NCI-H2227 (cell line): Measurements from ENCODE around the gene LIPG.
A peak's percentile ranks its signal among the peaks of the same experiment; 100 is the strongest.
"Not testable (repeated sequence)": the region's sequence is repeated elsewhere in the genome, so short reads cannot be mapped to it uniquely, and the experiment has no call there.

Experiments used
- DNase-seq: peaks from one replicate; lab custom pipeline; 2025; ENCODE audit not compliant: unreplicated experiment; lab: John Stamatoyannopoulos, UW

Gene LIPG

GRCh38 chr18:49572611-49573345, 10.9 kb downstream of the LIPG start:
- peak; percentile 26 for DNase-seq

- DNase-seq = no peak
Observed at GRCh38 chr18:49573835-49574234, 12.0 kb downstream of the LIPG start.

GRCh38 chr18:49579041-49579440, 17.2 kb downstream of the LIPG start:
- DNase-seq = not testable (repeated sequence)

GRCh38 chr18:49579583-49579982, 17.7 kb downstream of the LIPG start:
- not testable (repeated sequence) for DNase-seq

- no peak for DNase-seq
Observed at GRCh38 chr18:49580279-49580678, 18.4 kb downstream of the LIPG start.

GRCh38 chr18:49581371-49581770, 19.5 kb downstream of the LIPG start:
- no peak for DNase-seq

- no peak for DNase-seq
Observed at GRCh38 chr18:49582579-49582978, 20.7 kb downstream of the LIPG start.

- DNase-seq = no peak
Observed at GRCh38 chr18:49584394-49584793, 22.5 kb downstream of the LIPG start.

GRCh38 chr18:49584951-49585350, 23.1 kb downstream of the LIPG start:
- not testable (repeated sequence) for DNase-seq

DNA sequence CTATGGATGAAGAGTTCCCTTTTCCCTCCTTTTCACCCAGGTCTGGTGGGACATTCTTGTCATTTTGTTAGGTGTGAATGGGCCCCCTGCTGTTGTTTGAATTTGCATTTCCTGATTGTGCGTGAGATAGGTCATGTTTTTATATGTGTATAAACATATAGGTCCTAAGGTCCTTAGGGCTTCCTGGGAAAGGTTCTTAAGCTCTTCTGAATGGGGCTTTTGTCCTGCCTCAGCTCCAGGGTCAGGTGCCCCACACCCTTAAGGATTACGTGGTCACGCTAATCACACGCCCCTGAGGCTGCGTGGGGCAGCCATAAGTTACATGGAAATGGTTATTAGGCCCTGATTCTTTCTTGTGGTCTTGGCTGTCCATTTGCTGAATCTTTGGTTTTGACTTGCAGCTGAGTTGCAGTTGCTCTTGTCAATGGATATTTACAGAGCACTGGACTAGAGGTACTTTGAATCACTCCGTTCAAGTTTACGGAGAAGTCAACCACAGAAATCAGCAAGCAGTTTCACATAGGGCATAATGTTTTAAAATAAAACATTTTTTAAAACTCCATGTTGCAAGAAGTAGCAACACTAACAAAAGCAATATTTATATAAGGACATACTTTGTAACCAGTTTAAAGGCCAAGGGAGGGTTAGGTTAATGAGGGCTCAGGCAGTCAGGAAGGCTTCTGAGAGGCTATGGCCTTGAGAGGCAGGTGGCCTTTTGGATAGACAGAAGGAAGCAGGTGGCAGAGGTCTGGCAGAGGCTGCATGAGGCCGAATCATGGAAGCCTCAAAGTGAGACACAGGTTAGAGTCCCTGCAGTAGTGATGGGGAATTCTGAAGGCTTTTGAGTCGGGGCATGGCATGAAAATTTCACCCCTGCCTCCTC, 24.2 kb downstream of the LIPG start:
- DNase-seq = no peak

GRCh38 chr18:49588171-49588570, 26.3 kb downstream of the LIPG start:
- DNase-seq = no peak

- peak; percentile 34 for DNase-seq
Observed at GRCh38 chr18:49588971-49589370, 27.1 kb downstream of the LIPG start.

- DNase-seq = no peak
Observed at GRCh38 chr18:49590608-49591007, 28.8 kb downstream of the LIPG start.

- DNase-seq = peak; percentile 74
Observed at GRCh38 chr18:49591271-49591670, 29.4 kb downstream of the LIPG start.

GRCh38 chr18:49591775-49592174, 29.9 kb downstream of the LIPG start:
- no peak for DNase-seq

DNA sequence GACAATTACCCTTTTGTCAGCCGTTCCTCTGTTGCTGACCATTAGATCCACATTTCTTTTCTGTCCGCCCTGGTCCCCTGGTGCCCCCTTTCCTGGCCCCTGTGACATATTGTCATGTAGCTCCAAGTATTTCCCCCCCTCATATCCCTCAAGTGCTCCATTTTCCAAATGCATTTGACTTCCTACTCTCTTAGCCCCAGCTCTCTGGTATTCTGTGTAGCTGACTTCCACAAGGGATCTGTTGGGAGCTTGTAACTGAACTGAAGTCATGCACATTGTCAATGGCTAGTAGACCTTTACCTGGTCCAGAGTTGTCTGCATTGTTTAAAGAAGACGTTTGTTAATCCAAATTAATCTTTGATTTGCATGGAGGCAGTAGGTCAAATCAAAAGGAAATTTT, 34.8 kb downstream of the LIPG start:
- DNase-seq = no peak

DNA sequence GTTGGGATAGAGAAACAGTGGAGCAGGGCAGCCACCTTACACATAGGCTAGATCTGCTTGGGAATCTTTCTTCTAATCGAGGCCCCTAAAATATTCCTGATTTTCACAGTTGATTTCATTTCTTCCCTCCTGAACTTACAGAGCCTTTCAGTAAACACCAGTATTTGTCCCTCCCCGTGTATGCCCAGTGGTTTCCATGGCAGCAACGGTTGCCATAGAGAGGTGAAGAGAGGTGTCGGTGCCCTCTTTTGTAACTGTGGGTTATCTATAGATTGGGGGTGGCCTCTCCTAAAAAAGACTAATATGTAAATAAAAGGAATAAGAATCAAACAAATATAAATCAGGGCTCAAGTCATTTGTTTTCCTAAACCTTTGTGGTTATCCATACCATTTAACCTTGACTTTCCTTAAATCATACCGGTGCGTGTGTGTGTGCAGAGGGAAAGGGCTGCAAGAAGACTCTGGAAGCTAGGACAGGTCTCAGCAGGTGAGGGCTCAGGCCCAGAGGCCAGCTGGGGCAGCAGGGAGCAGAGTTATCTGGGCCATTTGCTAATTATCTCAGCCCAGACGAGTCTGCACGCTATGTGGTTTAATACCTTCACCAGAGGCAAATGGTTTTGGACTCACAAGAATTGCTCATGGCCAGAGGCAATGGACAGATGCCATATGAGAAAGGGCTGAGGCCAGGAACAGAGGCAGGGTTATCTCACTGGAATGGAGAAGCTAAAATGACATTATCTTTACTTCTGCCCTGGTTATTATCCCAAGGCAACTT, 35.5 kb downstream of the LIPG start:
- DNase-seq = peak; percentile 47

DNA sequence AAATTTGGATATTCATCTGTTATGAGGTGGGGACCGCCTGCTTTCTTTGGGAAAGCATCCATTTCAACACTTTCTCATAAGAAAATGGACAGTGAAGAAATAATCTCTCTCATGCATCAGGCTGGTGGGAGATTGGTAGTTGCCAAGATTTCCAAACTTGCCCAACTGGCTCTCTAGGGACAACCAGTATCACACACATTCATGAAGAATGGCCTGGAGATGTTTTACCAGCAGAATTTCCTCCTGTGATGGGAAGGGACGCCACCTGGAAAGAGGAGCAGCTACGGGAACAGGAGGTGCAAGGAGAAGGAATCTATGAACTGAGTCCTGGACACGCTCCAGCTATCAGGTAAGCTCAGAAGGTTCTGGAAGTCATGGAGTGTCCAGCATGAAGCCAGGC, 39.4 kb downstream of the LIPG start:
- no peak for DNase-seq

DNA sequence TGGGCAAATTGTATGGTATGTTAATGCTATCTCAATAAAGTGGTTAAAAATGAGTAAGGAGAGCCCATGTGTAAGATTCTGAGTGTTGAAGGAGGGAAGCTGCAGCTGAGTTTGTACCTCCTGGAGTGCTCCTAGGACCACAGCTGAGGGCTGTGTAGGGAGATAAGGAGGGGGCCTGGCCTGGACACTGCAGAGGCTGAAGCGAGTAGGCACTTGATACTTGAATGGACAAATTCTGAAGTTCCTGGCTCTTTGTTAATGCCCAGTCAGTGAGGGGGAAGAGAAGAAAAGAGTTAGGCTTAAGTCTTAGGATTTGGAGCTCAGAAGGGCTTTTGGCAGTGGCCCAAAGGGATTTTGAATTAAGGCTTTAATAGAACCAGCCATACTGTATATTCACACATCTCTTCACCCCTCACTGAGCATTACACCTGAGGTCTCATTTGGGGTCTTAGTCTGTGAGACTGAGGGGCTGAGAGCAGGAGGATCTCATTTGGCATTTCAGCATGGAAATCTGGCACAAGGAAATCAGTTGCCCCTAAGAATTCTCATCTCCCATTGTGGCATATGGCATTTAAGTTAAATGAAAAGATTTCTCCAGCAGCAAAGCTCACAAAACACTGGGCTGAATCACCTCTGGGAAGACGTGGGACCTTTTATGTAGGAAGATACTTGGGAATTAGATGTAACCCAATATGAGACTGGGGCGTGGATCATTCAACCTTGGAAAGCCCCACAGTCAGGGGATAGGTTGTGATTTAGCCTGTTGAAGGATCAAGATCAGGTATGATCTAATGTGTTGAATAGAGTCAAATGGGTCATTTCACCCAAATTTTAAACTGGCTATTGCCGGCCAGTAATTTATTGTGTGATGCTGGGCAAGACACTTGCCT, 46.8 kb downstream of the LIPG start:
- DNase-seq = no peak

DNA sequence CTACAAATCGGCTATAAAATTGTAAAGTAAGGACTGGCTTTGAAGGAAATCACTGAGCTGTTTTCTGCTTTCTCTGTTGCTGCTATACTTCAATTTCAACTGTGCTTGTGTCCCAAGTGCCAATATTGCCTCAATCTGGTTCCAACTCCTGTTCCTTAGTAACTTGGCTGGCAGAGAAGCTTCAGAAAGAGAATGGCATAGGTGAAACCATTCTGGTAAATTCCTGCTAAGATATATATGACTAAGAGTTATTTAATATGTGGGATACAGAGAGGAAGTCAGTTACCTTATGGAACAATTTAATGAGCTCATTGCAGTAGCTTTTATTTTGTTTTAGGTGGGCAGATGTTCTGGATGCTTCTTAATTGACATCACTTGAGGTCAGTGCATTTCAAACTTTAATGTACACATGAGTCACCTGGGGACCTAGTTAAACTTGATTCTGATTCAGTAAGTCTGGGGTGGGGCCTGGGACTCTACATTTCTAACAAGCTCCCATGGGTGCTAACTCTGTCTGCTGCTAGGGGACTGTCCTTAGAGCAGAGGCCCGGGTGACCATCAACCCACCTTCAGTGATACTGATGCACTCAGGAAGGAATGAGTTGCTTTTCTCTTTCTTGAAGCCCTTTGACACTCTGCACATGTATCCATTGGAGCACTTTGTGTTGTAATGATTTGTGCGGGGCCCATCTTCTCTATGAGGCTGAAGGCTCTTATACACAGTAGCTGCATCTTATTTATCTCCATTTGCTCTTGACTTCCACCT, 47.6 kb downstream of the LIPG start:
- DNase-seq = no peak
